ENCODE results near the gene RGS9. TPM values are rescaled to one million over a fixed set of nuclear protein-coding genes. Genes with fewer than 3 reads are reported as not detected.
"Not testable (repeated sequence)": the region's sequence is repeated elsewhere in the genome, so short reads cannot be mapped to it uniquely, and the experiment has no call there.

RGS9 gene
- 0.32 and 0.57 TPM in 2 replicates for total RNA-seq (2014; rRNA removed)
- polyA plus RNA-seq (2012): 1.9 TPM

GRCh38 chr17:65137021-65137939 is at the start of gene RGS9:
RGS9 (plus strand) TSS chr17:65137370; CDS start chr17:65137541, 171 bp downstream.
- DNase-seq (ENCODE audit: low read depth): peak; percentile 49

- no peak for DNase-seq (ENCODE audit: low read depth)
These were observed 48.4 kb upstream of the RGS9 start for GRCh38 chr17:65088621-65089360.

GRCh38 chr17:65092262-65092661 is 44.9 kb upstream of the RGS9 start:
- peak; percentile 10 for DNase-seq (ENCODE audit: low read depth)

GRCh38 chr17:65092721-65093356 is 44.3 kb upstream of the RGS9 start:
- not testable (repeated sequence) for DNase-seq (ENCODE audit: low read depth)

- DNase-seq (ENCODE audit: low read depth): no peak
These were observed 43.2 kb upstream of the RGS9 start for GRCh38 chr17:65093930-65094329.

- DNase-seq (ENCODE audit: low read depth): no peak
These were observed 41.7 kb upstream of the RGS9 start for GRCh38 chr17:65095465-65095864.

GRCh38 chr17:65096382-65096781 is 40.8 kb upstream of the RGS9 start:
- DNase-seq (ENCODE audit: low read depth): not testable (repeated sequence)

GRCh38 chr17:65097110-65097509 is 40.1 kb upstream of the RGS9 start:
- DNase-seq (ENCODE audit: low read depth): no peak

GRCh38 chr17:65099475-65099874 is 37.7 kb upstream of the RGS9 start:
- DNase-seq (ENCODE audit: low read depth): no peak

- DNase-seq (ENCODE audit: low read depth): peak; percentile 89
These were observed 37.2 kb upstream of the RGS9 start for GRCh38 chr17:65099941-65100315.

GRCh38 chr17:65100316-65101140 is 36.6 kb upstream of the RGS9 start:
- peak; percentile 61 for DNase-seq (ENCODE audit: low read depth)

- no peak for DNase-seq (ENCODE audit: low read depth)
These were observed 35.8 kb upstream of the RGS9 start for GRCh38 chr17:65101371-65101770.

GRCh38 chr17:65102235-65102634 is 34.9 kb upstream of the RGS9 start:
- DNase-seq (ENCODE audit: low read depth): no peak

GRCh38 chr17:65102788-65103187 is 34.4 kb upstream of the RGS9 start:
- peak; percentile 26 for DNase-seq (ENCODE audit: low read depth)

- DNase-seq (ENCODE audit: low read depth): no peak
These were observed 33.7 kb upstream of the RGS9 start for GRCh38 chr17:65103431-65103830.

- no peak for DNase-seq (ENCODE audit: low read depth)
These were observed 33.3 kb upstream of the RGS9 start for GRCh38 chr17:65103896-65104295.

- no peak for DNase-seq (ENCODE audit: low read depth)
These were observed 32.6 kb upstream of the RGS9 start for GRCh38 chr17:65104541-65104940.

GRCh38 chr17:65104973-65105372 is 32.2 kb upstream of the RGS9 start:
- no peak for DNase-seq (ENCODE audit: low read depth)

- DNase-seq (ENCODE audit: low read depth): no peak
These were observed 29.0 kb upstream of the RGS9 start for GRCh38 chr17:65108152-65108551.

- no peak for DNase-seq (ENCODE audit: low read depth)
These were observed 27.6 kb upstream of the RGS9 start for GRCh38 chr17:65109543-65109942.

GRCh38 chr17:65109990-65110680 is 27.0 kb upstream of the RGS9 start:
- DNase-seq (ENCODE audit: low read depth): no peak

All from LHCN-M2 (cell line).